OCI-LY7 (cell line): ENCODE results near the gene RP2. TPM values are rescaled to one million over a fixed set of nuclear protein-coding genes. Genes with fewer than 3 reads are reported as not detected.

Experiments used
- BruUV-seq: library from RNA; stranded (reverse); fragments of 400-500 nt; replicated peaks from 2 replicates; lab custom pipeline; 2021; lab: Mats Ljungman, UMichigan
- CTCF ChIA-PET: fragments of 300-600 bp; sonication (Branson Sonifier 250); formaldehyde crosslinking; loops from one replicate; lab custom pipeline; 2022; ENCODE audit warnings: antibody characterized with exemption; ENCODE audit not compliant: unreplicated experiment; lab: Charles Lee
- POLR2A ChIA-PET: fragments of 300-600 bp; sonication (Branson Sonifier 250); formaldehyde crosslinking; loops from one replicate; lab custom pipeline; 2022; ENCODE audit warnings: antibody characterized with exemption; lab: Charles Lee
- DNase-seq: peaks from one replicate; pipeline ENCODE4 v3.0.0-alpha.2; 2015; ENCODE audit warnings: low spot score
- H2AFZ ChIP-seq: fragments of 200-600 bp; sonication (generic), shearing (Covaris generic); 2 replicates; pipeline ENCODE4 v1.6.1; 2014; ENCODE audit warnings: mild to moderate bottlenecking, antibody characterized with exemption, low read length, moderate library complexity
- H3K27ac ChIP-seq: fragments of 200-600 bp; sonication (generic); 2 replicates; pipeline ENCODE4 v1.5.1; 2014; ENCODE audit warnings: mixed run types, low read depth, mild to moderate bottlenecking, moderate library complexity, low read length, inconsistent platforms; ENCODE audit not compliant: poor library complexity, severe bottlenecking
- H3K36me3 ChIP-seq: fragments of 200-600 bp; sonication (generic); 2 replicates; pipeline ENCODE4 v1.6.1; 2014; ENCODE audit warnings: mild to moderate bottlenecking, antibody characterized with exemption, low read length, moderate library complexity, mixed read lengths; ENCODE audit not compliant: insufficient read depth
- H3K4me1 ChIP-seq: fragments of 200-600 bp; sonication (generic); 2 replicates; pipeline ENCODE4 v1.5.1; 2014; ENCODE audit warnings: mild to moderate bottlenecking, low read length; ENCODE audit not compliant: insufficient read depth, poor library complexity, severe bottlenecking
- H3K4me2 ChIP-seq: fragments of 200-600 bp; sonication (generic); 2 replicates; pipeline ENCODE4 v1.6.1; 2014; ENCODE audit warnings: mild to moderate bottlenecking, low read length
- H3K4me3 ChIP-seq: fragments of 200-600 bp; sonication (generic); 2 replicates; pipeline ENCODE4 v1.5.1; 2014; ENCODE audit warnings: mild to moderate bottlenecking, low read depth, low read length; ENCODE audit not compliant: poor library complexity, severe bottlenecking
- H3K79me2 ChIP-seq: fragments of 200-600 bp; sonication (generic); 2 replicates; pipeline ENCODE4 v1.6.1; 2016; ENCODE audit warnings: low read depth, mild to moderate bottlenecking, low read length, moderate library complexity, mixed read lengths; ENCODE audit not compliant: insufficient read depth
- H3K9me2 ChIP-seq: fragments of 200-600 bp; sonication (generic); 2 replicates; pipeline ENCODE4 v1.6.1; 2016; ENCODE audit warnings: mild to moderate bottlenecking, low read length, mixed read lengths; ENCODE audit not compliant: insufficient read depth
- H3K9me3 ChIP-seq: fragments of 200-600 bp; sonication (generic); 2 replicates; pipeline ENCODE4 v1.6.1; 2014; ENCODE audit warnings: mild to moderate bottlenecking, mixed run types, low read length, mixed read lengths
- H4K20me1 ChIP-seq: fragments of 200-600 bp; sonication (generic); 2 replicates; pipeline ENCODE4 v1.6.1; 2014; ENCODE audit warnings: mild to moderate bottlenecking, antibody characterized with exemption, low read length, moderate library complexity, mixed read lengths; ENCODE audit not compliant: insufficient read depth
- EZH2phosphoT487 ChIP-seq: fragments of 200-600 bp; sonication (generic); IDR thresholded peaks from 2 replicates; pipeline ENCODE4 v1.6.1; 2018; ENCODE audit warnings: low read depth, borderline replicate concordance, mild to moderate bottlenecking, mixed run types, antibody characterized with exemption, low read length, moderate library complexity, mixed read lengths
- intact Hi-C: fragments of 100-400 bp; cut with micrococcal nuclease; formaldehyde crosslinking; loops from one replicate; pipeline ENCODE4 v1.10.0; 2022; ENCODE audit not compliant: unreplicated experiment
- total RNA-seq, 2 experiments: library from RNA; depleted of rRNA in 1 of 2; stranded (reverse); fragments of >200 nt in 1 of 2; shearing (Covaris generic) in 1 of 2; gene quantifications; 2 replicates each; pipeline ENCODE4 v1.2.3, GENCODE V29; 2014 to 2022
- TF ChIP-seq, protein P1 (sequence below): fragments of 200-600 bp; sonication (generic); conservative IDR thresholded peaks from 2 replicates; pipeline ENCODE4 v1.5.1; 2014; ENCODE audit warnings: mild to moderate bottlenecking, antibody characterized with exemption, low read length, moderate library complexity, mixed read lengths

The RP2 gene
- total RNA-seq, 2 experiments from 2014 or later, result 12.0 to 15.4 TPM

DNA sequence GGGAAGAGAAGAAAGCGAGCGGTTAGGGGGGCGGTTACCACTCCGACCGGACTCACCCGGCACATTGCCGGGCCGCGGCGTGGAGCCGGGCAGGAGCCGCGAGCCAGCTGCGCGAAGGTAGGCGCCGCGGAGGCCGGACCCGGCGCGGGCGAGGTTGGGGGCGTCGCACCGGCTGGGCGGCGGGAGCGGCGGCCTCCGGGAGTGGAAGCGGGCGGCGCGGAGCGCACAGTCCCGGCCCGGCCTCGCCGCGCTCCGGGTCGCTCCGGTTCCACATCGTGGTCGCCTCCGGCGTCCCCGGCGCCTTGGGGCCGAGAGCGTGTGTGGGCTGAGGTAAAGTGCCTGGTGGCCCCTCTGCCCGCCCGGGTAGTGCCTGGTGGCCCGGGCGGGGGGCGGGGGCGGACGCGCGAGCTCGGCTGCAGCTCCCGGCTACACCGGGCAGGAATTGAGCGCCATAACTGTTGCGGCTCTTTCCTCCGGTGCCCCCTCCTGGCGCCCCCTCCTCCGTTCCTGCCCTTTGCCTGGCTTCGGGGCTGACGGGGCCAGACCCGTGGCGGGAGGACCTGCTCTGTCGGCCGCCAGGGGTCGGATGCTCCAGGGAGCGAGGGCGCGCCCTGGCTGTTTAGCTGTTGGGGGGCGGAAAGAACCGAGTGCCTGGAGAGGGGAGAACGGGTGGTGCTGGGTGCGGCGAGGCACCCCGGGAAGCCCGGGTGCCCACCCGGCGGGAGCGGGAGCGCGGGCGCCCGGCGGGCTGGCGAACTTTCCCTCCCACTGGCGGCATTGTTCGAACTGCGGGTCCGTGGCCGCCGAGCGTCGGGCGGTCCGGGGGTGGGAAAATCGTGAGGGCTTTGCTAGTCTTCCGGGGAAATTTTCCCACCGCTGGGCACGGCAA, 76.0 kb downstream of the RP2 start:
- peak; percentile 75 for DNase-seq
- TF ChIP-seq EZH2phosphoT487, result no peak
- TF ChIP-seq, protein P1, sequence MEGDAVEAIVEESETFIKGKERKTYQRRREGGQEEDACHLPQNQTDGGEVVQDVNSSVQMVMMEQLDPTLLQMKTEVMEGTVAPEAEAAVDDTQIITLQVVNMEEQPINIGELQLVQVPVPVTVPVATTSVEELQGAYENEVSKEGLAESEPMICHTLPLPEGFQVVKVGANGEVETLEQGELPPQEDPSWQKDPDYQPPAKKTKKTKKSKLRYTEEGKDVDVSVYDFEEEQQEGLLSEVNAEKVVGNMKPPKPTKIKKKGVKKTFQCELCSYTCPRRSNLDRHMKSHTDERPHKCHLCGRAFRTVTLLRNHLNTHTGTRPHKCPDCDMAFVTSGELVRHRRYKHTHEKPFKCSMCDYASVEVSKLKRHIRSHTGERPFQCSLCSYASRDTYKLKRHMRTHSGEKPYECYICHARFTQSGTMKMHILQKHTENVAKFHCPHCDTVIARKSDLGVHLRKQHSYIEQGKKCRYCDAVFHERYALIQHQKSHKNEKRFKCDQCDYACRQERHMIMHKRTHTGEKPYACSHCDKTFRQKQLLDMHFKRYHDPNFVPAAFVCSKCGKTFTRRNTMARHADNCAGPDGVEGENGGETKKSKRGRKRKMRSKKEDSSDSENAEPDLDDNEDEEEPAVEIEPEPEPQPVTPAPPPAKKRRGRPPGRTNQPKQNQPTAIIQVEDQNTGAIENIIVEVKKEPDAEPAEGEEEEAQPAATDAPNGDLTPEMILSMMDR, result peak; percentile 66
- Histone ChIP-seq H3K79me2 (peaks cover 10% of the 10 kb centered on the region; the same call in 1 of the 2 replicates), H3K4me1 (peaks cover 7% of the 10 kb centered on the region), H4K20me1 (no peaks in the 10 kb centered on the region), H3K9me2 (no peaks in the 10 kb centered on the region), H3K36me3 (no peaks in the 10 kb centered on the region; the same call in 1 of the 2 replicates), H3K4me3 (peak overlapping the region; percentile 75), H3K27ac (no peak overlapping the region), H3K9me3 (no peaks in the 10 kb centered on the region), H3K4me2 (peak overlapping the region; percentile 74), H2AFZ (peak overlapping the region; percentile 26; the same call in 1 of the 2 replicates)
- BruUV-seq, result no TSS peak
- ChIA-PET POLR2A (interaction anchor here (0.5 to 0.6 kb wide), 2 partner anchors 45 to 122 kb away, joined by 3 to 4 read pairs; no protein-coding TSS in a partner anchor), CTCF (interaction anchor here (0.6 kb wide), 1 partner anchor 1658 kb away, joined by 4 read pairs; no protein-coding TSS in a partner anchor)
- intact Hi-C loops, result loop anchor here (1.0 to 2.0 kb wide), 2 partner anchors 65 to 154 kb away; partner anchors contain the start of gene SLC9A7

DNA sequence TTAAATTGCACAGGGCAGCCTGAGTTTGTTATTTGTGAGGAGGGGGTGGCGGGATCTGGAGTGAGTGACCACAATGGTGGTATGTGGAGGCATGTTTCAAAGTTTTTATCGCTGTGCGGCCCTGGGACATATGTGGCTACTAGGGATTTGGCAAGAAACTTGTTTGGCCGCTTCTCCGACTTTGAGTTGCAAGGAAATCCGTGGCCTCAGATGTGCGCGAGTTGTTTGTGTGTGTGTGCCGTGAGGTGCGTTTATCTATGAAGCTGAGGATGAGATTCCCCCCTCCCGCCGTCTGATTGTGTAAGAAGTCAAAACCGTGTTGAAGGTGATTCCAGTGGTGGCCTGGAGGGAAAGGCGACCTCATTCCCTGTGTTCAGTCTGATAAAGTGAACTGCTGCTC, 76.8 kb downstream of the RP2 start:
- H3K36me3 ChIP-seq, result no peaks in the 10 kb centered on the region; the same call in 1 of the 2 replicates
- peak overlapping the region; percentile 74 for H3K4me2 ChIP-seq
- CTCF ChIA-PET, result no interaction called here
- BruUV-seq, result no TSS peak
- H3K4me3 ChIP-seq, result peak overlapping the region; percentile 75
- peak overlapping the region; percentile 17; the same call in 1 of the 2 replicates for H2AFZ ChIP-seq
- H3K9me3 ChIP-seq, result no peaks in the 10 kb centered on the region
- no peaks in the 10 kb centered on the region for H4K20me1 ChIP-seq
- peaks cover 7% of the 10 kb centered on the region for H3K4me1 ChIP-seq
- POLR2A ChIA-PET, result no interaction called here
- intact Hi-C loops, result loop anchor here (2.0 kb wide), 1 partner anchor 155 kb away; the partner anchor contains the start of gene SLC9A7
- no peak overlapping the region for H3K27ac ChIP-seq
- DNase-seq, result no peak
- no peaks in the 10 kb centered on the region for H3K9me2 ChIP-seq
- peaks cover 10% of the 10 kb centered on the region; the same call in 1 of the 2 replicates for H3K79me2 ChIP-seq
- TF ChIP-seq, protein P1, result no peak
- no peak for TF ChIP-seq EZH2phosphoT487
